Esophagus (tissue), 2 donors: ENCODE data around the gene ZNF883. TPM values are rescaled to one million over a fixed set of nuclear protein-coding genes. Genes with fewer than 3 reads are reported as not detected.

Experiments used
- H3K27ac ChIP-seq, 2 donors: one replicate each; pipeline ENCODE4 v1.5.1; 2013; ENCODE audit warnings: low read depth in 2 of 2, mild to moderate bottlenecking in 2 of 2, inconsistent platforms in 1 of 2, low read length in 1 of 2, moderate library complexity in 1 of 2
- H3K27me3 ChIP-seq, 2 donors: one replicate each; pipeline ENCODE4 v1.6.1; 2013; ENCODE audit warnings: low read length in 2 of 2, control low read depth in 1 of 2, mild to moderate bottlenecking in 1 of 2; ENCODE audit not compliant: insufficient read depth in 2 of 2, control insufficient read depth in 1 of 2
- H3K36me3 ChIP-seq, 2 donors: one replicate each; pipeline ENCODE4 v1.6.1; 2013; ENCODE audit warnings: low read length in 1 of 2; ENCODE audit not compliant: control insufficient read depth in 2 of 2, insufficient read depth in 2 of 2
- H3K4me1 ChIP-seq, 2 donors: one replicate each; pipeline ENCODE4 v1.6.1; 2013; ENCODE audit warnings: low read length in 1 of 2; ENCODE audit not compliant: control insufficient read depth in 2 of 2, insufficient read depth in 2 of 2
- H3K4me3 ChIP-seq, 2 donors: one replicate each; pipeline ENCODE4 v1.5.1; 2013; ENCODE audit warnings: low read length in 2 of 2, mild to moderate bottlenecking in 2 of 2, low read depth in 1 of 2, moderate library complexity in 1 of 2
- H3K9me3 ChIP-seq, 2 donors: one replicate each; pipeline ENCODE4 v1.6.1; 2013; ENCODE audit warnings: mild to moderate bottlenecking in 2 of 2, low read depth in 1 of 2, low read length in 1 of 2, moderate library complexity in 1 of 2; ENCODE audit not compliant: control insufficient read depth in 2 of 2, insufficient read depth in 1 of 2
- WGBS, 2 donors: extraction: QIAGEN DNeasy Blood & Tissue Kit; methylation state at CpG; one replicate each; pipeline ENCODE4 v1.1.7; 2013; 5-methylcytosine and 5-hydroxymethylcytosine counted together
- polyA plus RNA-seq, 2 donors: library from polyadenylated mRNA; stranded (reverse); fragments of 200-250 nt; gene quantifications; one replicate each; pipeline ENCODE4 v1.2.3, GENCODE V29; 2013
- donor health status: healthy with polysubstance abuse.
- donor health status: Bipolar disorder and iron deficiency.

The ZNF883 gene
- polyA plus RNA-seq, 2 donors = 0.92 to 1.5 TPM

DNA sequence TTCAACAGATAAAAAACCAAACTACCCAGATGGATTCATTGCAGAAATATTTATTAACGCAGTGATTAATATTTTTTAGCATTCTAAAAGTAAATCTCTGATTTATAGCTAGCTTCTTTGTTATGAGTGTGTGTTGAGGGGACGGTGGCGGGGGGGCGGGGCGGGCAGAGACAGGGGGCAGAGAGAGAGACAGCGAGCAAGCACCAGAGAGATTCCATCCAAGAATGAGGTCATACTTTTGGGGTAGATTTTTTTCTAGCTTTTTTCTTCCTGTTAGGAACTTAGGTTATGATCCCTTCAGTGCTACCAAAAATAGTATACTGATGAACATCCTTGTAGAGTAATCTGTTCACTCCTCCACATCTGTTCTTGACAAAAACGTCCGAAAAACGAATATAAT lies 500 bp upstream of the ZNF883 start:
- WGBS, 2 donors = 28 to 32% methylated on average over 9 of the region's 9 CpGs
- peak overlapping the region in 1 of 2 donors; percentile 49 for H3K4me3 ChIP-seq

DNA sequence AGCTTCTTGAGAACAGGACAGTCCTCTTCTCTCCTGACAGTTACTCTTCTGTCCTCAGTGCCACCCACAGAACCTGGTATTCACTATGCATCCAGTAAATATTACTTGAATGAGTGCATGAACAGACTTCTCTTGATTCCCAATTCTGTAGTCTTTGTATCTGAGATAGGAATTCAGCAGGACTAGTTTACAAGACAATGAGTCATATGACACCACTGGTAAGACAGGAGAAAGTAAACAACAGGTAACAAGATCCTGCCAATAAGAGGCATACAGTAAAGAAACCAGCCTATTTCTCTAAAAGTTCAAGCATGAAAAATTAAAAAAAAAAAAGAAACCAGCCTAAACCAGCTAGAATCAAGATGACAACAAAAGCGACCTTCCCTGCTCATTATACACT lies 6.2 kb downstream of the ZNF883 start:
- H3K36me3 ChIP-seq = no peaks in the 10 kb centered on the region
- H3K9me3 ChIP-seq = no peaks in the 10 kb centered on the region
- H3K27ac ChIP-seq = no peak overlapping the region
- no peaks in the 10 kb centered on the region for H3K4me1 ChIP-seq
- no peaks in the 10 kb centered on the region for H3K27me3 ChIP-seq
- no peak overlapping the region for H3K4me3 ChIP-seq
- 53 to 57% methylated on average over 1 of the region's 1 CpG for WGBS, 2 donors

More for the DNA sequence above, 500 bp upstream of the ZNF883 start:
- no peak overlapping the region for H3K27ac ChIP-seq
- H3K27me3 ChIP-seq = no peaks in the 10 kb centered on the region
- H3K9me3 ChIP-seq = no peaks in the 10 kb centered on the region
- H3K36me3 ChIP-seq = no peaks in the 10 kb centered on the region
- H3K4me1 ChIP-seq = no peaks in the 10 kb centered on the region

- no peak overlapping the region for H3K27ac ChIP-seq
- 93 to 96% methylated on average over 8 of the region's 8 CpGs for whole genome bisulfite sequencing, 2 donors
- H3K4me1 ChIP-seq = no peaks in the 10 kb centered on the region
- no peak overlapping the region for H3K4me3 ChIP-seq
- H3K27me3 ChIP-seq = no peaks in the 10 kb centered on the region
- H3K36me3 ChIP-seq = no peaks in the 10 kb centered on the region
- peaks cover 13 to 15% of the 10 kb centered on the region in 2 donors for H3K9me3 ChIP-seq
These were observed 14.6 kb downstream of the ZNF883 start for GRCh38 chr9:112997236-112997941.

GRCh38 chr9:112971415-112971814 lies 40.6 kb downstream of the ZNF883 start:
- WGBS, 2 donors = 20 to 27% methylated on average over 5 of the region's 5 CpGs

GRCh38 chr9:112970939-112971338 lies 41.1 kb downstream of the ZNF883 start:
- Histone ChIP-seq H3K4me1 (no peaks in the 10 kb centered on the region), H3K36me3 (no peaks in the 10 kb centered on the region), H3K9me3 (no peaks in the 10 kb centered on the region), H3K27ac (no peak overlapping the region), H3K4me3 (no peak overlapping the region), H3K27me3 (peaks cover 0 to 3% of the 10 kb centered on the region in 2 donors)
- WGBS, 2 donors = 51 to 53% methylated on average over 6 of the region's 6 CpGs

More at GRCh38 chr9:112971415-112971814, 40.6 kb downstream of the ZNF883 start:
- Histone ChIP-seq H3K27ac (no peak overlapping the region), H3K27me3 (peaks cover 0 to 3% of the 10 kb centered on the region in 2 donors), H3K4me3 (no peak overlapping the region), H3K36me3 (no peaks in the 10 kb centered on the region), H3K9me3 (no peaks in the 10 kb centered on the region), H3K4me1 (no peaks in the 10 kb centered on the region)

- Histone ChIP-seq H3K4me1 (no peaks in the 10 kb centered on the region), H3K27me3 (peaks cover 0 to 3% of the 10 kb centered on the region in 2 donors), H3K27ac (no peak overlapping the region), H3K4me3 (no peak overlapping the region), H3K9me3 (no peaks in the 10 kb centered on the region), H3K36me3 (no peaks in the 10 kb centered on the region)
- 29 to 31% methylated on average over 4 of the region's 4 CpGs for WGBS, 2 donors
These were observed 42.3 kb downstream of the ZNF883 start for GRCh38 chr9:112969730-112970129.

DNA sequence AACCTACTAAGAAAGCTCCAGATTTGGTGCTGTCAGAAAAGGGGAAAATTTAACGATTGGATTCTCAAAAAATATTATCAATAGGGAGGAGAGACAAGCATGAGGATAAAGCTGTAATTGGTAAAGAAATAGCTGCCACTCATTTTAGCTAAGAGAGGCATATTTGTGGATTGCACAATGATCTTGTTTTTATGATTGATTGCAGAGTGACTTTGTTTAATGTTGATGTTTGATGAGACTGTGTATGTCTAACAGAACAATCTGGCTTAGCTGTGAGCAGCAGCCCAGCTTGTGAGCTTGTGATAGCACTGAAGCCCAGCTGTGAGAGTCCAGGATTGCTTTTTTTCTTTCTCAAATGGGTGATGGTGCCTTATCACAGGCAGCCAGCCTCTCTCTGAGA lies 56.4 kb downstream of the ZNF883 start:
- H3K36me3 ChIP-seq = no peaks in the 10 kb centered on the region
- no peaks in the 10 kb centered on the region for H3K9me3 ChIP-seq
- H3K4me1 ChIP-seq = no peaks in the 10 kb centered on the region
- H3K27ac ChIP-seq = no peak overlapping the region
- H3K4me3 ChIP-seq = no peak overlapping the region
- H3K27me3 ChIP-seq = no peaks in the 10 kb centered on the region
- WGBS, 2 donors = 54 to 60% methylated on average over 1 of the region's 1 CpG

- Histone ChIP-seq H3K27me3 (peaks cover 0 to 3% of the 10 kb centered on the region in 2 donors), H3K27ac (no peak overlapping the region), H3K4me1 (no peaks in the 10 kb centered on the region), H3K36me3 (no peaks in the 10 kb centered on the region), H3K9me3 (peaks cover 0 to 3% of the 10 kb centered on the region in 2 donors), H3K4me3 (no peak overlapping the region)
- 31 to 32% methylated on average over 25 of the region's 25 CpGs for WGBS, 2 donors
These were observed 66.3 kb downstream of the ZNF883 start for GRCh38 chr9:112945620-112946208.

GRCh38 chr9:112939418-112939817 lies 72.6 kb downstream of the ZNF883 start:
- H3K4me3 ChIP-seq = no peak overlapping the region
- no peaks in the 10 kb centered on the region for H3K36me3 ChIP-seq
- no peaks in the 10 kb centered on the region for H3K4me1 ChIP-seq
- peaks cover 2% of the 10 kb centered on the region in 2 donors for H3K9me3 ChIP-seq
- peaks cover 0 to 3% of the 10 kb centered on the region in 2 donors for H3K27me3 ChIP-seq
- no peak overlapping the region for H3K27ac ChIP-seq

GRCh38 chr9:112933696-112934095 lies 78.3 kb downstream of the ZNF883 start:
- H3K27me3 ChIP-seq = no peaks in the 10 kb centered on the region
- WGBS, 2 donors = 69 to 80% methylated on average over 2 of the region's 2 CpGs
- no peaks in the 10 kb centered on the region for H3K9me3 ChIP-seq
- H3K4me3 ChIP-seq = no peak overlapping the region
- no peak overlapping the region for H3K27ac ChIP-seq
- H3K4me1 ChIP-seq = no peaks in the 10 kb centered on the region
- H3K36me3 ChIP-seq = no peaks in the 10 kb centered on the region
